B cell (primary cell): ENCODE measurements around the gene FAM234A. TPM values are rescaled to one million over a fixed set of nuclear protein-coding genes. Genes with fewer than 3 reads are reported as not detected.

Experiments used
- ATAC-seq: fragments of 200-7000 bp; cut with Tn5 transposase; one replicate; pipeline ENCODE4 v1.10.0; 2021; ENCODE audit warnings: low read depth, mild to moderate bottlenecking, moderate number of reproducible peaks, moderate library complexity
- CTCF ChIA-PET: fragments of 350-600 bp; sonication (Branson Sonifier 250); formaldehyde crosslinking; loops from one replicate; lab custom pipeline; 2021; ENCODE audit warnings: antibody characterized with exemption, inconsistent platforms; lab: Charles Lee
- POLR2A ChIA-PET: fragments of 350-600 bp; sonication (Branson Sonifier 250); formaldehyde crosslinking; loops from one replicate; lab custom pipeline; 2021; ENCODE audit warnings: antibody characterized with exemption; lab: Charles Lee
- DNase-seq: peaks from one replicate; pipeline ENCODE4 v3.0.0; 2013
- H2AFZ ChIP-seq: 2 replicates; pipeline ENCODE4 v1.6.1; 2012; ENCODE audit warnings: mild to moderate bottlenecking, low read depth, low read length; ENCODE audit not compliant: insufficient read depth, poor library complexity, severe bottlenecking
- H3K27ac ChIP-seq, 2 donors: 1 replicate in 1 of 2; 2 replicates in 1 of 2; pipeline ENCODE4 v1.5.1; 2012 to 2013; ENCODE audit warnings: low read length in 2 of 2, mild to moderate bottlenecking in 2 of 2, moderate library complexity in 1 of 2
- H3K27me3 ChIP-seq, 4 experiments: fragments of 200-600 bp in 1 of 4; sonication (generic) in 1 of 4; replicated peaks in 1 of 4; 1 replicate in 2 of 4; 2 replicates in 2 of 4; pipeline versions ENCODE4 v1.6.1 to v1.7.0; 2013 to 2016; ENCODE audit warnings: low read length in 3 of 4, mild to moderate bottlenecking in 2 of 4, mixed read lengths in 1 of 4, moderate library complexity in 1 of 4; ENCODE audit not compliant: insufficient read depth in 4 of 4, control insufficient read depth in 3 of 4; ENCODE audit errors: control extremely low read depth in 1 of 4
- H3K36me3 ChIP-seq, 2 experiments: replicated peaks in 1 of 2; 1 replicate in 1 of 2; 2 replicates in 1 of 2; pipeline versions ENCODE4 v1.6.1 to v1.7.1; 2013; ENCODE audit warnings: low read length in 1 of 2; ENCODE audit not compliant: insufficient read depth in 2 of 2, control insufficient read depth in 1 of 2; ENCODE audit errors: control extremely low read depth in 1 of 2, extremely low read depth in 1 of 2
- H3K4me1 ChIP-seq, 2 donors: fragments of 200-600 bp in 1 of 2; sonication (generic) in 1 of 2; 1 replicate in 1 of 2; 2 replicates in 1 of 2; pipeline versions ENCODE4 v1.5.1 to v1.6.1; 2013 to 2017; ENCODE audit warnings: low read length in 2 of 2; ENCODE audit not compliant: control insufficient read depth in 2 of 2, insufficient read depth in 2 of 2
- H3K4me2 ChIP-seq: replicated peaks from 2 replicates; pipeline ENCODE3; 2012; ENCODE audit warnings: mild to moderate bottlenecking, low read depth, low read length; ENCODE audit not compliant: poor library complexity, severe bottlenecking
- H3K4me3 ChIP-seq, 5 experiments: fragments of 200-600 bp in 1 of 5; sonication (generic) in 1 of 5; 1 replicate in 3 of 5; 2 replicates in 2 of 5; pipeline versions ENCODE4 v1.5.1 to v1.7.0; 2011 to 2016; ENCODE audit warnings: low read length in 4 of 5, mild to moderate bottlenecking in 4 of 5, low read depth in 2 of 5, control low read depth in 1 of 5, moderate library complexity in 1 of 5; ENCODE audit not compliant: insufficient read depth in 1 of 5; ENCODE audit errors: control extremely low read depth in 1 of 5, extremely low read depth in 1 of 5
- H3K79me2 ChIP-seq: fragments of 200-600 bp; sonication (generic); one replicate; pipeline ENCODE4 v1.6.0; 2016; ENCODE audit warnings: low read length; ENCODE audit not compliant: control insufficient read depth, insufficient read depth
- H3K9ac ChIP-seq: fragments of 200-600 bp; sonication (generic); 2 replicates; pipeline ENCODE4 v1.6.1; 2017; ENCODE audit warnings: mild to moderate bottlenecking, low read length, moderate library complexity
- H3K9me3 ChIP-seq, 3 donors: one replicate each; pipeline versions ENCODE4 v1.6.1 to v1.7.1; 2013; ENCODE audit warnings: low read length in 2 of 3; ENCODE audit not compliant: control insufficient read depth in 2 of 3, insufficient read depth in 1 of 3; ENCODE audit errors: control extremely low read depth in 1 of 3
- H4K20me1 ChIP-seq: 2 replicates; pipeline ENCODE4 v1.6.0; 2012; ENCODE audit warnings: mild to moderate bottlenecking, low read length; ENCODE audit not compliant: insufficient read depth, control insufficient read depth, poor library complexity, severe bottlenecking
- H3K27ac Mint-ChIP-seq: one replicate; pipeline ENCODE4 v1.8.0; 2021; ENCODE audit warnings: mixed read lengths
- H3K27me3 Mint-ChIP-seq: one replicate; pipeline ENCODE4 v1.8.0; 2021; ENCODE audit warnings: mixed read lengths
- H3K4me1 Mint-ChIP-seq: one replicate; pipeline ENCODE4 v1.8.0; 2021; ENCODE audit warnings: mixed read lengths
- H3K4me3 Mint-ChIP-seq: one replicate; pipeline ENCODE4 v1.8.0; 2021; ENCODE audit warnings: mixed read lengths
- H3K9me3 Mint-ChIP-seq: one replicate; pipeline ENCODE4 v1.8.0; 2022; ENCODE audit warnings: mixed read lengths; ENCODE audit not compliant: insufficient read depth
- EZH2 ChIP-seq: IDR thresholded peaks from 2 replicates; pipeline ENCODE4 v1.6.1; 2012; ENCODE audit warnings: borderline replicate concordance, low read depth, mild to moderate bottlenecking, moderate library complexity, low read length; ENCODE audit not compliant: insufficient read depth, poor library complexity, severe bottlenecking
- WGBS: methylation state at CpG from one replicate; pipeline ENCODE4 v1.1.5; 2013; ENCODE audit warnings: missing lambda C conversion rate; ENCODE audit not compliant: insufficient coverage; 5-methylcytosine and 5-hydroxymethylcytosine counted together
- intact Hi-C: fragments of 100-400 bp; cut with micrococcal nuclease; formaldehyde crosslinking; loops from one replicate; pipeline ENCODE4 v1.10.0; 2022
- polyA plus RNA-seq: library from polyadenylated mRNA; depleted of rRNA; stranded (reverse); fragments of >200 nt; gene quantifications from 2 replicates; pipeline ENCODE4 v1.2.3, GENCODE V29; 2012
- total RNA-seq, 2 donors: library from RNA; stranded (reverse); fragments of 120-200 nt in 1 of 2; gene quantifications; 1 replicate in 1 of 2; 2 replicates in 1 of 2; pipeline versions ENCODE4 v1.2.3 to v1.2.4, GENCODE V29; 2013 to 2022
- TF ChIP-seq, protein P1 (sequence below): fragments of 200-600 bp; IDR thresholded peaks from one replicate; pipeline ENCODE4 v1.8.0; 2022; ENCODE audit warnings: antibody characterized with exemption, mild to moderate bottlenecking

FAM234A gene
- total and polyA plus RNA-seq, 2 donors (not counting 1 experiment from before 2014, with no cell fraction given), result 35.1 to 42.9 TPM

DNA sequence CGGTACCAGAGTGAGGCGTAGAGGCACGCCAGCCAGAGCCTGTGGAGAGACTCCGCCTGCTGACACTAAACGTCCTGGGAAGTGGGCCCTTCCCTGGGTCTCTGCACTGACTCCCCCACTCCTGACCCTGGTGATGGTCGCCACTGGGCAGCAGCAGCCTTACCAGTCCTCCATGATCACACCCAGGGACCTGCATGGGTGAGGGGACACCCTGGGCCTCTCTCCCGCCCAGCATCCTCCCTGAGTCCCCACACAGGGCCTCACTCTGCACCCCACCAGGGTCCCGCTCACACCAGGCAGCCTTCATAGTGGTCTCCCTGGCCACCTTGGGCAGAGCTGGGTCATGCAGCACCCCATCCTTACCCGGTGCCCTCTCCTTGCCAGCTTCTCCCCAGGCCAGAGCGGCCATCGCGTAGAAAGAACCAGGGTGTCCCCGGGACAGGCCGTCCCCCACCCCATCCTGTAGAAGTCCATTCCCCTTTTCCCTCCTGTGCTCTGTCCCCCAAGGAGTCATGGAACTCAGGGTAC lies 30.4 kb downstream of the FAM234A start:
- H4K20me1 ChIP-seq, result no peaks in the 10 kb centered on the region
- H3K9me3 ChIP-seq, result no peaks in the 10 kb centered on the region
- no peaks in the 10 kb centered on the region for H3K27me3 ChIP-seq
- CTCF ChIA-PET, result no interaction called here
- Mint-ChIP-seq H3K27ac (no peak overlapping the region), H3K4me3 (no peak overlapping the region), H3K27me3 (no peaks in the 10 kb centered on the region), H3K4me1 (no peaks in the 10 kb centered on the region), H3K9me3 (no peaks in the 10 kb centered on the region)
- WGBS, result 93% methylated on average over 14 of the region's 14 CpGs
- POLR2A ChIA-PET, result no interaction called here
- no peaks in the 10 kb centered on the region for H3K4me1 ChIP-seq
- no peak overlapping the region for H3K4me2 ChIP-seq
- H2AFZ ChIP-seq, result no peak overlapping the region
- no peak overlapping the region for H3K4me3 ChIP-seq
- no peak overlapping the region for H3K27ac ChIP-seq
- ATAC-seq (no peak), DNase-seq (no peak)
- H3K9ac ChIP-seq, result no peak overlapping the region
- H3K36me3 ChIP-seq, result peaks cover 0 to 26% of the 10 kb centered on the region in 2 experiments
- no peak for TF ChIP-seq EZH2
- TF ChIP-seq, protein P1, sequence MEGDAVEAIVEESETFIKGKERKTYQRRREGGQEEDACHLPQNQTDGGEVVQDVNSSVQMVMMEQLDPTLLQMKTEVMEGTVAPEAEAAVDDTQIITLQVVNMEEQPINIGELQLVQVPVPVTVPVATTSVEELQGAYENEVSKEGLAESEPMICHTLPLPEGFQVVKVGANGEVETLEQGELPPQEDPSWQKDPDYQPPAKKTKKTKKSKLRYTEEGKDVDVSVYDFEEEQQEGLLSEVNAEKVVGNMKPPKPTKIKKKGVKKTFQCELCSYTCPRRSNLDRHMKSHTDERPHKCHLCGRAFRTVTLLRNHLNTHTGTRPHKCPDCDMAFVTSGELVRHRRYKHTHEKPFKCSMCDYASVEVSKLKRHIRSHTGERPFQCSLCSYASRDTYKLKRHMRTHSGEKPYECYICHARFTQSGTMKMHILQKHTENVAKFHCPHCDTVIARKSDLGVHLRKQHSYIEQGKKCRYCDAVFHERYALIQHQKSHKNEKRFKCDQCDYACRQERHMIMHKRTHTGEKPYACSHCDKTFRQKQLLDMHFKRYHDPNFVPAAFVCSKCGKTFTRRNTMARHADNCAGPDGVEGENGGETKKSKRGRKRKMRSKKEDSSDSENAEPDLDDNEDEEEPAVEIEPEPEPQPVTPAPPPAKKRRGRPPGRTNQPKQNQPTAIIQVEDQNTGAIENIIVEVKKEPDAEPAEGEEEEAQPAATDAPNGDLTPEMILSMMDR, result no peak
- no peaks in the 10 kb centered on the region for H3K79me2 ChIP-seq
- intact Hi-C loops, result no loop called here

DNA sequence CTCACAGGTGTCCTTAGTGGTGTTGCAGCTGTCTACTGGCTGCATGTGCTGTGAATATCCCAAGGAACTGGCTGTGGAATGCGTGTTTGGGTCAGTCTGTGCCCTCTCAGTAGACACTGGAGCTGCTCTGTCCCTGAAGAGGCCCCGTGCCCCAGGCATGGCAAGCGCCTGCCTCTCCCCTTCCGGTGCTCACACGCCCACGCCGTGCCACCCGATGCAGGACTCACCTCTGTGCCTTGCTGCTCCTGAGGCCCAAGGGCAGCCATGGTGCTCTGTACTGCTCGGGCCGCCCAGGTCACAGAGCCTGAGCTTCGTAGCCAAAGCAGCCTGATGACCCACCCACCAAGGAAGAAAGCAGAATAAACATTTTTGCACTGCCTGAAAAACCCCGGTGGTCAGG lies 31.1 kb downstream of the FAM234A start:
- CTCF ChIA-PET, result no interaction called here
- Histone ChIP-seq H3K36me3 (peaks cover 0 to 19% of the 10 kb centered on the region in 2 experiments), H3K9ac (no peak overlapping the region), H3K4me2 (no peak overlapping the region), H2AFZ (no peak overlapping the region), H3K4me1 (no peaks in the 10 kb centered on the region), H3K9me3 (no peaks in the 10 kb centered on the region), H3K27ac (no peak overlapping the region), H3K79me2 (no peaks in the 10 kb centered on the region), H3K4me3 (no peak overlapping the region), H4K20me1 (no peaks in the 10 kb centered on the region), H3K27me3 (no peaks in the 10 kb centered on the region)
- TF ChIP-seq, protein P1, result no peak
- no peak for TF ChIP-seq EZH2
- Mint-ChIP-seq H3K9me3 (no peaks in the 10 kb centered on the region), H3K27me3 (no peaks in the 10 kb centered on the region), H3K27ac (peak overlapping the region; percentile 26), H3K4me3 (no peak overlapping the region), H3K4me1 (no peaks in the 10 kb centered on the region)
- DNase-seq (no peak), ATAC-seq (no peak)
- POLR2A ChIA-PET, result no interaction called here
- WGBS, result 88% methylated on average over 12 of the region's 12 CpGs
- intact Hi-C loops, result no loop called here
